PC-9 (cell line): ENCODE data around the gene GULP1.

Experiments
- EZH2 ChIP-seq: fragments of 200-600 bp; sonication (generic); IDR thresholded peaks from 2 replicates; pipeline ENCODE4 v1.8.0; 2017; ENCODE audit warnings: antibody characterized with exemption, low read depth
- TF ChIP-seq, protein P1 (sequence below): fragments of 200-600 bp; sonication (generic); conservative IDR thresholded peaks from 2 replicates; pipeline ENCODE4 v1.6.1; 2017; ENCODE audit warnings: mixed run types, antibody characterized with exemption, mild to moderate bottlenecking, moderate library complexity

DNA sequence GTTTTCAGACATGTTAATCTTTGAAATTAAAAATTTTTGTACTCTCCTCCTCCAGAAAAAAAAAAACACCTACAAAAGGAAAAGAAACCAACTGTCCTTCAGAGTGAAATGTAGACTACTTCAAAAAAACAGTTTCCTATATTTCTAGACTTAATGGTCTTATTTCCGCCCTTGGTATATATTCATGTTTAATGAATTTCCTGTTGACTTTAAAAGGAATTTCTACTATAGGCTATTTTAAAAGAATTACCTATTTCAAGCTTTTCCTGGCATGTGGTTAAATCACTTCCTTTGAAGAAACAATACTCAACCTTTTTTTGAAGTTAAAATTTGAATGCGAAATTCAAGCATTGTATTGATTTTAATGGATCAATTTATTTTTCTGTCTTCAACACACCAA, 29.2 kb downstream of the GULP1 start:
- TF ChIP-seq EZH2 = no peak
- TF ChIP-seq, protein P1, sequence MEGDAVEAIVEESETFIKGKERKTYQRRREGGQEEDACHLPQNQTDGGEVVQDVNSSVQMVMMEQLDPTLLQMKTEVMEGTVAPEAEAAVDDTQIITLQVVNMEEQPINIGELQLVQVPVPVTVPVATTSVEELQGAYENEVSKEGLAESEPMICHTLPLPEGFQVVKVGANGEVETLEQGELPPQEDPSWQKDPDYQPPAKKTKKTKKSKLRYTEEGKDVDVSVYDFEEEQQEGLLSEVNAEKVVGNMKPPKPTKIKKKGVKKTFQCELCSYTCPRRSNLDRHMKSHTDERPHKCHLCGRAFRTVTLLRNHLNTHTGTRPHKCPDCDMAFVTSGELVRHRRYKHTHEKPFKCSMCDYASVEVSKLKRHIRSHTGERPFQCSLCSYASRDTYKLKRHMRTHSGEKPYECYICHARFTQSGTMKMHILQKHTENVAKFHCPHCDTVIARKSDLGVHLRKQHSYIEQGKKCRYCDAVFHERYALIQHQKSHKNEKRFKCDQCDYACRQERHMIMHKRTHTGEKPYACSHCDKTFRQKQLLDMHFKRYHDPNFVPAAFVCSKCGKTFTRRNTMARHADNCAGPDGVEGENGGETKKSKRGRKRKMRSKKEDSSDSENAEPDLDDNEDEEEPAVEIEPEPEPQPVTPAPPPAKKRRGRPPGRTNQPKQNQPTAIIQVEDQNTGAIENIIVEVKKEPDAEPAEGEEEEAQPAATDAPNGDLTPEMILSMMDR = no peak
